ENCODE measurements around the gene ASB7.

ASB7 gene

DNA sequence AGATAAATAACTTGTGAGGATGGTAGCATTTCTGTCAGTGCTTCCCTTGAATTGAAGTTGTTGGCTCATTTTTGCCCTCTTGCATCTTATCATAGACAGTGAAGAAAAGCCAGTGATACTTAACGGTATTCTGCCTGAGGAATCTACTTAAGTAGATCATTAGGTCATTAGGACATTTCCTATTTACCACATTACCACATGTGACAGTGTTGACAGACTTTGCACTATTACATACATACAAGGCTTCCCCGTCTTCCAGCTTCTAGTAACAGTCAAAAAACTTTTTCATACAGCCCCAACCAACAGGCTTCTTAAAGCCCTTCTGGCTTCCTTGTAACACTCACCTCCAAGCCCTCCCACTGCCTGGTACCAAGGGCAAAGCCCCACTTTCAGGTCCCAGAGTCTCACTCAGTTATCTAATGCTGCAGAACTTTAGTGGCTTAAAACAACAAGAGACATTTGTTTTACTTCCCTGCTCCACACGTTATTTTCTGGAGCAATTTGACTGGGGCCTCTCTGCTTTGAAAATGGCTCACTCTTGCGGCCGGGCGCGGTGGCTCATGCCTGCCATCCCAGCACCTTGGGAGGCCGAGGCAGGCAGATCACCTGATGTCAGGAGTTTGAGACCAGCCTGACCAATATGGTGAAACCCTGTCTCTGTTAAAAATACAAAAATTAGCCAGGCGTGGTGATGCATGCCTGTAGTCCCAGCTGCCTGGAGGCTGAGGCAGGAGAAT lies 40.0 kb downstream of the ASB7 start:
- no peaks in the 10 kb centered on the region for H3K36me3 ChIP-seq (ENCODE audit: control insufficient read depth in 5 of 5, insufficient read depth in 5 of 5, low read length in 5 of 5)
- no peak overlapping the region for H3K27ac ChIP-seq (ENCODE audit: low read depth, low read length)
- H3K27me3 ChIP-seq (ENCODE audit: control insufficient read depth in 5 of 5, insufficient read depth in 4 of 5, low read length in 5 of 5): no peaks in the 10 kb centered on the region
- peaks cover 0 to 7% (median 4%) of the 10 kb centered on the region in 5 donors for H3K4me1 ChIP-seq (ENCODE audit: control insufficient read depth in 5 of 5, insufficient read depth in 5 of 5, low read length in 5 of 5)
- no peak overlapping the region for H3K9ac ChIP-seq (ENCODE audit: low read length in 5 of 5)
- no peak overlapping the region for H3K4me3 ChIP-seq (ENCODE audit: low read depth in 1 of 5, low read length in 5 of 5)
- no peaks in the 10 kb centered on the region for H3K9me3 ChIP-seq (ENCODE audit: control insufficient read depth in 5 of 5, low read length in 5 of 5)

DNA sequence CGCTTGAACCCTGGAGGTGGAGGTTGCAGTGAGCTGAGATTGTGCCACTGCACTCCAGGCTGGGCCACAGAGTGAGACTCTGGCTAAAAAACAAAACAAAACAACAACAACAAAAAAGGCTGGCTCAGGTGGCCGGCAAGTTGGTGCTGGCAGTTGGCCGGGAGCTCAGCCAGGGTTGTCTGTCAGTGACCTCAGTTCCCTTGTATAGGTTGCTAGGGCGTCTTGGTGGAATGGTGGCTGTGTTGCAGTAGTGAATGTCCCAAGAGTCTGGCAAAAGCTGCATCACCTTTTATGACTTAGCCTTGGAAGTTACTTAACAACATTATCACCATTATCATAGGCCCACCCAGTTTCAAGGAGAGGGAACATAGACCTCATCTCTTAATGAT lies 40.6 kb downstream of the ASB7 start:
- Histone ChIP-seq H3K4me3 (ENCODE audit: low read depth in 1 of 5, low read length in 5 of 5) (no peak overlapping the region), H3K4me1 (ENCODE audit: control insufficient read depth in 5 of 5, insufficient read depth in 5 of 5, low read length in 5 of 5) (peaks cover 0 to 7% (median 4%) of the 10 kb centered on the region in 5 donors), H3K27ac (ENCODE audit: low read depth, low read length) (no peak overlapping the region), H3K27me3 (ENCODE audit: control insufficient read depth in 5 of 5, insufficient read depth in 4 of 5, low read length in 5 of 5) (no peaks in the 10 kb centered on the region), H3K9me3 (ENCODE audit: control insufficient read depth in 5 of 5, low read length in 5 of 5) (no peaks in the 10 kb centered on the region), H3K9ac (ENCODE audit: low read length in 5 of 5) (no peak overlapping the region), H3K36me3 (ENCODE audit: control insufficient read depth in 5 of 5, insufficient read depth in 5 of 5, low read length in 5 of 5) (peaks cover 0 to 1% (median 0%) of the 10 kb centered on the region in 5 donors)

DNA sequence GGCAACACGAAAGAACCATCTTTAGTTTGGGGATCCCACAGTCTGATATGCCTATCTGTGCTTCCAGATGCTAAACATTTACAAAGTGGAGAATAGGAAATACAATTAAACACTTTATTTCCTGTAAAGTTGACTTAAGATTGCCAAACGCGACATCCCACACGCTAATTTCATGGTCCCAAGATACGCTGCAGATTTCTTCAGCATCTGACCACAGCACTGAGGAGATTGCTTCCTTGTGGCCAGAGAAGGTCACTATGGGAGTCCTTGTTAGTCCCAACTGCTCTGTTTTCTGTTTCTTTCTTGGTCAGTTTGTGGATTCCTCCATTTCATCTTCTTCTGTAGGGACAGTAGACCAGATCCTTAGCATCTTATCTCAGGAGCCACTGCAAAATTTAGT lies 43.3 kb downstream of the ASB7 start:
- no peak overlapping the region for H3K9ac ChIP-seq (ENCODE audit: low read length in 5 of 5)
- H3K27me3 ChIP-seq (ENCODE audit: control insufficient read depth in 5 of 5, insufficient read depth in 4 of 5, low read length in 5 of 5): no peaks in the 10 kb centered on the region
- H3K9me3 ChIP-seq (ENCODE audit: control insufficient read depth in 5 of 5, low read length in 5 of 5): no peaks in the 10 kb centered on the region
- H3K27ac ChIP-seq (ENCODE audit: low read depth, low read length): no peak overlapping the region
- peaks cover 0 to 7% (median 4%) of the 10 kb centered on the region in 5 donors for H3K4me1 ChIP-seq (ENCODE audit: control insufficient read depth in 5 of 5, insufficient read depth in 5 of 5, low read length in 5 of 5)
- no peak overlapping the region for H3K4me3 ChIP-seq (ENCODE audit: low read depth in 1 of 5, low read length in 5 of 5)
- H3K36me3 ChIP-seq (ENCODE audit: control insufficient read depth in 5 of 5, insufficient read depth in 5 of 5, low read length in 5 of 5): peaks cover 0 to 6% (median 5%) of the 10 kb centered on the region in 5 donors

DNA sequence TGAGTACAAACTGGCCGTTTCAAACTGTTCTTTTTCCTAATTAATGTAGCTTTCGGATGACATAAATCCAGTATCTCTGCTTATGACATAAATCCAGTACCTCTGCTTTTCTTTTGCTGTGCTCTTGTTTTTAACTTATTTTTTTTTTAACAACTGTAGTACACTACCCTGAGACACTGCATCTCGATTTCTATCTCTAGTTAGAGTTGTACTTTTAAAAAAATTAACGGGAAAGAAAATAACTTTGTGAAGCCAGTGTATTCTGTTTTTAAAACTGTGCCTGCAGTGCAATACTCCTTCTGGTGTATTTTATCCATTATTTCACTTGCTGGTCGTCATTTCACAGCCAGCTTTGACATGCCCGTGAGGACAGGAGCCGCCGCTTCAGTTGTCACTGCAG lies 46.6 kb downstream of the ASB7 start:
- peaks cover 0 to 10% (median 6%) of the 10 kb centered on the region in 5 donors for H3K36me3 ChIP-seq (ENCODE audit: control insufficient read depth in 5 of 5, insufficient read depth in 5 of 5, low read length in 5 of 5)
- H3K9me3 ChIP-seq (ENCODE audit: control insufficient read depth in 5 of 5, low read length in 5 of 5): no peaks in the 10 kb centered on the region
- no peaks in the 10 kb centered on the region for H3K4me1 ChIP-seq (ENCODE audit: control insufficient read depth in 5 of 5, insufficient read depth in 5 of 5, low read length in 5 of 5)
- H3K27ac ChIP-seq (ENCODE audit: low read depth, low read length): no peak overlapping the region
- no peaks in the 10 kb centered on the region for H3K27me3 ChIP-seq (ENCODE audit: control insufficient read depth in 5 of 5, insufficient read depth in 4 of 5, low read length in 5 of 5)
- H3K9ac ChIP-seq (ENCODE audit: low read length in 5 of 5): no peak overlapping the region
- no peak overlapping the region for H3K4me3 ChIP-seq (ENCODE audit: low read depth in 1 of 5, low read length in 5 of 5)

DNA sequence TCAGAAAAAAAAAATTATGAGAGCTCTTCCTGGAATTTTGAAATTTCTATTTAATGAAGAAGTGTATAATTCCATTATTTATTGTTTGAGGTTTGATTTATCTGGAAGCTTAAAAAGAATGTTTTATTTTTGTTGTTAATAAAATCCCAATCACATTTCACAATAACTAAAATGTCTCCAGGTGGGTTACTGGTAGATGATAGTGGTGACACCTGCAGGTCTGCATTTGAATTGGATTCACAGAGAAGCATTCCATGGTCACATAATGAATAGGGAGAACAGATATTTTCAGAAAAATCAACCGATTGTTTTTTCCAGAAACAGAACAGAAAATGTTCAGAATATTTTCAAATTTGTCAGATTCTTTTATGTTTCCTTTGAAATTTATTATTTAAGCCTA lies 48.3 kb downstream of the ASB7 start:
- Histone ChIP-seq H3K4me3 (ENCODE audit: low read depth in 1 of 5, low read length in 5 of 5) (no peak overlapping the region), H3K36me3 (ENCODE audit: control insufficient read depth in 5 of 5, insufficient read depth in 5 of 5, low read length in 5 of 5) (peaks cover 0 to 10% (median 6%) of the 10 kb centered on the region in 5 donors), H3K27ac (ENCODE audit: low read depth, low read length) (no peak overlapping the region), H3K9me3 (ENCODE audit: control insufficient read depth in 5 of 5, low read length in 5 of 5) (no peaks in the 10 kb centered on the region), H3K4me1 (ENCODE audit: control insufficient read depth in 5 of 5, insufficient read depth in 5 of 5, low read length in 5 of 5) (no peaks in the 10 kb centered on the region), H3K9ac (ENCODE audit: low read length in 5 of 5) (no peak overlapping the region), H3K27me3 (ENCODE audit: control insufficient read depth in 5 of 5, insufficient read depth in 4 of 5, low read length in 5 of 5) (no peaks in the 10 kb centered on the region)

DNA sequence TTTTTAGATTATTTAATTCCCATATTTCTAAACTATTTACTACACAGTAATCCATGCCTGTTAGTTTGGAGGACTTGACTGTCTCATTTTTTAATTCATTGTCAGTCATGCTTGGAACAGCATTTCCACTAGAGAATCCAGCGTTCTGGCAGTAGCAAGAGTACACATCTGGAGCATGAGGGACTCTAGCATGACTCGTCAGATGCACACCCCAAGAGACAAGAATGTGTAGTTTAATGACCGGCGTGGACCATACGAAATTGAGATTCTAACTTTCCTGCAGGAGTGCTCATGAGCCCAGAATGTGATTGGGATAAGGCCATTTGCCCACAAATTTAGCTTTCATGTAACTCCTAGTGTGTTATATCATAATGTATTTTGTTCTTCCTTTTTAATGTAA lies 48.9 kb downstream of the ASB7 start:
- Histone ChIP-seq H3K4me1 (ENCODE audit: control insufficient read depth in 5 of 5, insufficient read depth in 5 of 5, low read length in 5 of 5) (no peaks in the 10 kb centered on the region), H3K9ac (ENCODE audit: low read length in 5 of 5) (no peak overlapping the region), H3K36me3 (ENCODE audit: control insufficient read depth in 5 of 5, insufficient read depth in 5 of 5, low read length in 5 of 5) (peaks cover 0 to 10% (median 6%) of the 10 kb centered on the region in 5 donors), H3K4me3 (ENCODE audit: low read depth in 1 of 5, low read length in 5 of 5) (no peak overlapping the region), H3K27ac (ENCODE audit: low read depth, low read length) (no peak overlapping the region), H3K9me3 (ENCODE audit: control insufficient read depth in 5 of 5, low read length in 5 of 5) (no peaks in the 10 kb centered on the region), H3K27me3 (ENCODE audit: control insufficient read depth in 5 of 5, insufficient read depth in 4 of 5, low read length in 5 of 5) (no peaks in the 10 kb centered on the region)

DNA sequence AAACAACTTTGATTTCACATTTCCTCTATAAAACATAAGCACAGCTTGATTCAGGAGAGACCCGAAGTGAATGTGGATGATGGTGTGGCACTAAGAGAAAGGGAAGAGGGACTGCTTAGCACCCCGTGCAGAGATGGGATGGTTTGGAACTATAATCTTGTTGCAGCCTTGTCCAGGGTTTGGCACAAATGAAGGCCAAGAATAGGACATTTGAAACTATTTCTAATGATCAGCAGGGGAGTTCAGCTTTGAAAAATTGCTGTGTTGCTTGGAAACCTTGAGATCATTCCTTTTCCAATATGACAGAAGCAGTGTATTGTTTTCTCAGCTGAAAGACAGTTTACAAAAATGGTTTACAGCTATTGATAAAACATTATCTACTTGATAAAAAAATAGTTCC lies 49.7 kb downstream of the ASB7 start:
- H3K4me3 ChIP-seq (ENCODE audit: low read depth in 1 of 5, low read length in 5 of 5): no peak overlapping the region
- no peaks in the 10 kb centered on the region for H3K4me1 ChIP-seq (ENCODE audit: control insufficient read depth in 5 of 5, insufficient read depth in 5 of 5, low read length in 5 of 5)
- no peak overlapping the region for H3K27ac ChIP-seq (ENCODE audit: low read depth, low read length)
- H3K9me3 ChIP-seq (ENCODE audit: control insufficient read depth in 5 of 5, low read length in 5 of 5): no peaks in the 10 kb centered on the region
- peaks cover 0 to 10% (median 6%) of the 10 kb centered on the region in 5 donors for H3K36me3 ChIP-seq (ENCODE audit: control insufficient read depth in 5 of 5, insufficient read depth in 5 of 5, low read length in 5 of 5)
- no peak overlapping the region for H3K9ac ChIP-seq (ENCODE audit: low read length in 5 of 5)
- H3K27me3 ChIP-seq (ENCODE audit: control insufficient read depth in 5 of 5, insufficient read depth in 4 of 5, low read length in 5 of 5): no peaks in the 10 kb centered on the region

DNA sequence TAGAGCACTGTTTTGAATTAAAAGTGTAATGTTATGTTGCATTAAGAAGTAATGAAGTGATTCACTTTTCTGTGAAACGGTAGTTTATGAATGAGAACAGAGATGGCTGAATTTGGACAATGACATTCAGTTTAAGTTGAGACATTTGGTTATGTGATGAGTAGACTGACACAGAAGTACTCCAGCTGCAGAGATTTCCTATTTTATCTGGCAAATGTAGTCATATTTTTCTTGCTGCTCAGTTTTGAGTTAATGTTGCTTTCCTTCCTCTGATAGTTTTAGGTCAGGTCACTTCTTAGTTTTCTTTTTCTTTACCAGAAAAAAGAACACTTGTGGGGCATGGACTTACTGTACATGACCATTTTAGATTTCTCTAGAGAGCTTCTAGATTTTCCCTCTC lies 51.2 kb downstream of the ASB7 start:
- Histone ChIP-seq H3K27ac (ENCODE audit: low read depth, low read length) (no peak overlapping the region), H3K4me3 (ENCODE audit: low read depth in 1 of 5, low read length in 5 of 5) (no peak overlapping the region), H3K9me3 (ENCODE audit: control insufficient read depth in 5 of 5, low read length in 5 of 5) (no peaks in the 10 kb centered on the region), H3K9ac (ENCODE audit: low read length in 5 of 5) (no peak overlapping the region), H3K36me3 (ENCODE audit: control insufficient read depth in 5 of 5, insufficient read depth in 5 of 5, low read length in 5 of 5) (peaks cover 0 to 7% (median 2%) of the 10 kb centered on the region in 5 donors), H3K27me3 (ENCODE audit: control insufficient read depth in 5 of 5, insufficient read depth in 4 of 5, low read length in 5 of 5) (no peaks in the 10 kb centered on the region), H3K4me1 (ENCODE audit: control insufficient read depth in 5 of 5, insufficient read depth in 5 of 5, low read length in 5 of 5) (no peaks in the 10 kb centered on the region)

DNA sequence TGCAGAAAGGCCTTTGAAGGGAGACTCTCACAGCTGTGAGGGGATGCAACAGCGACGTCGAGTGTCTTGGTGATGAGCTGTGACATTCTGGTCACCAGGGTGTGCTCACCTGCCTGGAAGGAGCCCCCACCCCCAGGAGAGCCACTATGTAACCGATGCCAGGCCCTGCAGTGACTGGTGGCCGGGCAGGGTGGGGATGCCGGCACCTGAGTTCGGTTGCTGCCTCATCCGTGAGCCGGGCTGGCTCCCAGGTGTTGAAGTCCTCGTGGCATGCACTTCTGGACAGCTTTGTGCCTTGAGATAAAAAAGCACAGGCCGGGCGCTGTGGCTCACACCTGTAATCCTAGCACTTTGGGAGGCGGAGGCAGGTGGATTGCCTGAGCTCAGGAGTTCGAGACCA lies 56.5 kb downstream of the ASB7 start:
- H3K9ac ChIP-seq (ENCODE audit: low read length in 5 of 5): no peak overlapping the region
- H3K36me3 ChIP-seq (ENCODE audit: control insufficient read depth in 5 of 5, insufficient read depth in 5 of 5, low read length in 5 of 5): no peaks in the 10 kb centered on the region
- H3K27me3 ChIP-seq (ENCODE audit: control insufficient read depth in 5 of 5, insufficient read depth in 4 of 5, low read length in 5 of 5): peaks cover 0 to 3% (median 0%) of the 10 kb centered on the region in 5 donors
- no peaks in the 10 kb centered on the region for H3K9me3 ChIP-seq (ENCODE audit: control insufficient read depth in 5 of 5, low read length in 5 of 5)
- H3K4me1 ChIP-seq (ENCODE audit: control insufficient read depth in 5 of 5, insufficient read depth in 5 of 5, low read length in 5 of 5): no peaks in the 10 kb centered on the region
- H3K27ac ChIP-seq (ENCODE audit: low read depth, low read length): no peak overlapping the region
- H3K4me3 ChIP-seq (ENCODE audit: low read depth in 1 of 5, low read length in 5 of 5): no peak overlapping the region

DNA sequence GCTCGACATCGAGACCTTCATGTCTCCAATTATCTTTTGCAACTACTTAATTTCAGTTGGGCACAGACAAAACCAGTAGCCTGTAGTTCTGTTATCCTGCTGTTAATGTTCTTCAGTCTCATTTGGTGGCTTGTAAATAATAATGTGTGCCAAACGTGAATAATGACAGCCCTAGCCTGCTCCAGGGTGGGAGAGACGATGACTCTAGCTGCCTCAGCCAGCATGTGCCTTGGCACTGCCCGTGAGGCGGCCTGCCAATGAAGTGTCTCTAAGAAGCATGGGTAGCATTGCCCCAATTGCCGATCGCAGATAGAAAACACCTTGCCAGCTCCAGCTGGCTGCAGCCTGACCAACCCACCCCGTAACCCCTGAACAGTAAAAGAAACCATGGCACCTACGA lies 58.8 kb downstream of the ASB7 start:
- no peak overlapping the region for H3K27ac ChIP-seq (ENCODE audit: low read depth, low read length)
- no peaks in the 10 kb centered on the region for H3K9me3 ChIP-seq (ENCODE audit: control insufficient read depth in 5 of 5, low read length in 5 of 5)
- no peak overlapping the region for H3K9ac ChIP-seq (ENCODE audit: low read length in 5 of 5)
- peaks cover 0 to 5% (median 0%) of the 10 kb centered on the region in 5 donors for H3K4me1 ChIP-seq (ENCODE audit: control insufficient read depth in 5 of 5, insufficient read depth in 5 of 5, low read length in 5 of 5)
- H3K36me3 ChIP-seq (ENCODE audit: control insufficient read depth in 5 of 5, insufficient read depth in 5 of 5, low read length in 5 of 5): no peaks in the 10 kb centered on the region
- no peak overlapping the region for H3K4me3 ChIP-seq (ENCODE audit: low read depth in 1 of 5, low read length in 5 of 5)
- peaks cover 0 to 6% (median 3%) of the 10 kb centered on the region in 5 donors for H3K27me3 ChIP-seq (ENCODE audit: control insufficient read depth in 5 of 5, insufficient read depth in 4 of 5, low read length in 5 of 5)

All from subcutaneous abdominal adipose tissue (tissue), 5 donors.